CD4-positive, alpha-beta T cell (primary cell): ENCODE results near the gene TENM4. TPM values are rescaled to one million over a fixed set of nuclear protein-coding genes. Genes with fewer than 3 reads are reported as not detected.

Experiments used
- ATAC-seq: fragments of 200-7000 bp; cut with Tn5 transposase; one replicate; pipeline ENCODE4 v1.10.0; 2022; ENCODE audit warnings: mild to moderate bottlenecking; ENCODE audit not compliant: poor library complexity
- CTCF ChIA-PET: fragments of 350-600 bp; sonication (Branson Sonifier 250); formaldehyde crosslinking; loops from one replicate; lab custom pipeline; 2021; ENCODE audit warnings: antibody characterized with exemption, inconsistent platforms; lab: Charles Lee
- POLR2A ChIA-PET: fragments of 350-600 bp; sonication (Branson Sonifier 250); formaldehyde crosslinking; loops from one replicate; lab custom pipeline; 2021; ENCODE audit warnings: antibody characterized with exemption, inconsistent platforms; lab: Charles Lee
- DNase-seq, 14 experiments: peaks; one replicate each; pipeline ENCODE4 v3.0.0-alpha.2; 2013 to 2020; ENCODE audit warnings: mixed read lengths in 2 of 14
- H3K27ac ChIP-seq, 2 donors: one replicate each; pipeline versions ENCODE4 v1.5.1 to v1.7.0; 2013; ENCODE audit warnings: low read length in 2 of 2, low read depth in 1 of 2, mild to moderate bottlenecking in 1 of 2
- H3K27me3 ChIP-seq, 2 experiments: 1 replicate in 1 of 2; 2 replicates in 1 of 2; pipeline versions ENCODE4 v1.6.1 to v1.7.0; 2013; ENCODE audit warnings: low read length in 2 of 2, control low read depth in 1 of 2, mild to moderate bottlenecking in 1 of 2, moderate library complexity in 1 of 2; ENCODE audit not compliant: insufficient read depth in 2 of 2, control insufficient read depth in 1 of 2
- H3K36me3 ChIP-seq: one replicate; pipeline ENCODE4 v1.6.1; 2013; ENCODE audit warnings: low read length, control low read depth; ENCODE audit not compliant: insufficient read depth
- H3K4me1 ChIP-seq: one replicate; pipeline ENCODE4 v1.6.1; 2013; ENCODE audit warnings: low read length, control low read depth; ENCODE audit not compliant: insufficient read depth
- H3K4me3 ChIP-seq: one replicate; pipeline ENCODE4 v1.5.1; 2013; ENCODE audit warnings: mild to moderate bottlenecking, low read length, moderate library complexity
- H3K9me3 ChIP-seq, 2 experiments: 1 replicate in 1 of 2; 2 replicates in 1 of 2; pipeline versions ENCODE4 v1.6.1 to v1.7.0; 2013; ENCODE audit warnings: low read length in 2 of 2, mild to moderate bottlenecking in 2 of 2, control low read depth in 1 of 2, moderate library complexity in 1 of 2; ENCODE audit not compliant: control insufficient read depth in 1 of 2, insufficient read depth in 1 of 2
- H3K27ac Mint-ChIP-seq: one replicate; pipeline ENCODE4 v1.8.0; 2020; ENCODE audit warnings: mixed read lengths
- H3K27me3 Mint-ChIP-seq: one replicate; pipeline ENCODE4 v1.8.0; 2021; ENCODE audit warnings: mixed read lengths
- H3K36me3 Mint-ChIP-seq: one replicate; pipeline ENCODE4 v1.8.0; 2021; ENCODE audit warnings: low read depth, mixed read lengths
- H3K4me1 Mint-ChIP-seq: one replicate; pipeline ENCODE4 v1.8.0; 2021; ENCODE audit warnings: low read depth, mixed read lengths
- H3K4me3 Mint-ChIP-seq: one replicate; pipeline ENCODE4 v1.8.0; 2020; ENCODE audit warnings: mild to moderate bottlenecking, mixed read lengths
- H3K9me3 Mint-ChIP-seq: one replicate; pipeline ENCODE4 v1.8.0; 2020; ENCODE audit warnings: mixed read lengths
- CTCF ChIP-seq: fragments of 200-600 bp; IDR thresholded peaks from one replicate; pipeline ENCODE4 v1.8.0; 2022; ENCODE audit warnings: antibody characterized with exemption, mild to moderate bottlenecking
- intact Hi-C, 2 experiments: fragments of 100-400 bp; cut with DNase I in 1 of 2; cut with micrococcal nuclease in 1 of 2; formaldehyde crosslinking; loops; one replicate each; pipeline versions ENCODE4 v1.15.1 to v1.9.0; 2023 to 2025; cut with DNase I, micrococcal nuclease
- total RNA-seq, 174 experiments: library from RNA in 2 of 174; stranded (reverse) in 2 of 174; gene quantifications; one replicate each; pipeline ENCODE4 v1.2.3 and lab custom pipeline; 2021 to 2026

Gene TENM4
- total RNA-seq, 2 experiments from 2014 or later = 0.22 to 0.31 TPM

GRCh38 chr11:78801161-78801884 lies 639.5 kb downstream of the TENM4 start:
- POLR2A ChIA-PET = interaction anchor here (1.8 kb wide), 1 partner anchor 18 kb away, joined by 3 read pairs; no protein-coding TSS in a partner anchor
- DNase-seq = peak in 1 of 14 experiments; percentile 37

GRCh38 chr11:78800756-78801155 lies 640.1 kb downstream of the TENM4 start:
- Mint-ChIP-seq H3K4me1 (no peaks in the 10 kb centered on the region), H3K9me3 (no peaks in the 10 kb centered on the region), H3K36me3 (no peaks in the 10 kb centered on the region), H3K27me3 (peaks cover 20% of the 10 kb centered on the region), H3K27ac (no peak overlapping the region), H3K4me3 (no peak overlapping the region)
- H3K4me1 ChIP-seq = no peaks in the 10 kb centered on the region
- intact Hi-C loops = no loop called here
- H3K4me3 ChIP-seq = no peak overlapping the region
- no peaks in the 10 kb centered on the region for H3K36me3 ChIP-seq
- no peak for DNase-seq
- ChIA-PET POLR2A (no interaction called here), CTCF (no interaction called here)
- H3K27ac ChIP-seq = no peak overlapping the region
- ATAC-seq = no peak
- H3K9me3 ChIP-seq = no peaks in the 10 kb centered on the region
- no peaks in the 10 kb centered on the region for H3K27me3 ChIP-seq
- no peak for TF ChIP-seq CTCF

More at GRCh38 chr11:78801161-78801884, 639.5 kb downstream of the TENM4 start:
- no peak overlapping the region for H3K4me3 ChIP-seq
- no peaks in the 10 kb centered on the region for H3K4me1 ChIP-seq
- no peak for ATAC-seq
- no peaks in the 10 kb centered on the region for H3K36me3 ChIP-seq
- no peaks in the 10 kb centered on the region for H3K27me3 ChIP-seq
- no peak for TF ChIP-seq CTCF
- Mint-ChIP-seq H3K9me3 (no peaks in the 10 kb centered on the region), H3K36me3 (no peaks in the 10 kb centered on the region), H3K4me3 (no peak overlapping the region), H3K27me3 (peaks cover 20% of the 10 kb centered on the region), H3K4me1 (no peaks in the 10 kb centered on the region), H3K27ac (no peak overlapping the region)
- H3K27ac ChIP-seq = no peak overlapping the region
- intact Hi-C loops = no loop called here
- H3K9me3 ChIP-seq = no peaks in the 10 kb centered on the region
- CTCF ChIA-PET = no interaction called here

GRCh38 chr11:78800096-78800690 lies 640.6 kb downstream of the TENM4 start:
- Histone ChIP-seq H3K4me1 (no peaks in the 10 kb centered on the region), H3K27ac (no peak overlapping the region), H3K36me3 (no peaks in the 10 kb centered on the region), H3K9me3 (no peaks in the 10 kb centered on the region), H3K4me3 (no peak overlapping the region), H3K27me3 (no peaks in the 10 kb centered on the region)
- ATAC-seq (no peak), DNase-seq (no peak)
- intact Hi-C loops = no loop called here
- POLR2A ChIA-PET = no interaction called here
- CTCF ChIA-PET = no interaction called here
- Mint-ChIP-seq H3K36me3 (no peaks in the 10 kb centered on the region), H3K27me3 (peaks cover 17% of the 10 kb centered on the region), H3K27ac (no peak overlapping the region), H3K9me3 (no peaks in the 10 kb centered on the region), H3K4me3 (no peak overlapping the region), H3K4me1 (no peaks in the 10 kb centered on the region)
- TF ChIP-seq CTCF = no peak
